ENCODE data around the gene FCER2. TPM values are rescaled to one million over a fixed set of nuclear protein-coding genes. Genes with fewer than 3 reads are reported as not detected.
"Not testable (repeated sequence)": the region's sequence is repeated elsewhere in the genome, so short reads cannot be mapped to it uniquely, and the experiment has no call there.

Gene FCER2
- total RNA-seq, 1 experiment from 2014 or later: not detected

DNA sequence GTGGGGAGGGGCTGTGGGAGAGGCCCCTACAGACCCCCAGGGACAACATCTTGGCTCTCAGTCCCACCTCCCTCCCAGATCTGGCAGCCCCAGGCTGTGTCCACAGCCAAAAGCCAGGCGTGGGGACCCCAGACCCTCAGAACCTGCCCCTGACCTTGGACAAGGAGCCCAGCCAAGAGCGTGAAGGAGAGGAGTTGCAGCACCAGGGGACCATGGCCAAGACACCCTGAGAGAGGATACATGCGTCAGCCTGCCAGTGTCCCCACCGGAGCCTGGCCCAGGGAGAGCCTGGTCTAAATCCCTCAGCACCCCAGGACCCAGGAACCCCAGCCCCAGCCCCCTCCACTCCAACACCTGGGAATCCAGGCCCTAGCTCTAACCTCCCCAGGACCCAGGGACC lies 44.4 kb upstream of the FCER2 start:
- H4K5ac ChIP-seq (ENCODE audit: insufficient read length, low read depth, low read length); H3K9me3 Mint-ChIP-seq: not testable (repeated sequence)
- peaks cover 27% of the 10 kb centered on the region for H3K27me3 Mint-ChIP-seq (ENCODE audit: low read depth)

More for the DNA sequence above, 44.4 kb upstream of the FCER2 start:
- not testable (repeated sequence) for H3K9me3 ChIP-seq (ENCODE audit: control insufficient read depth, low read depth, low read length); H3K4me1 ChIP-seq (ENCODE audit: insufficient read depth, low read length); H4K8ac ChIP-seq (replicated peaks; ENCODE audit: insufficient read length, low read depth, low read length); H2BK5ac ChIP-seq (ENCODE audit: insufficient read length, low read length); H3K9ac ChIP-seq (ENCODE audit: extremely low read depth, insufficient read length, low read length); H2BK120ac ChIP-seq (ENCODE audit: low read depth, low read length, poor library complexity, severe bottlenecking); H3K27ac Mint-ChIP-seq; H3K79me1 ChIP-seq (ENCODE audit: insufficient read depth, low read depth, low read length, poor library complexity, severe bottlenecking); H2BK15ac ChIP-seq (ENCODE audit: low read depth, low read length); H3K4me3 Mint-ChIP-seq; H3K27me3 ChIP-seq (ENCODE audit: insufficient read depth, low read length); DNase-seq; H4K91ac ChIP-seq (ENCODE audit: insufficient read length, low read depth, low read length); H3K56ac ChIP-seq (ENCODE audit: insufficient read length, low read depth, low read length); H3K36me3 Mint-ChIP-seq (ENCODE audit: insufficient read depth in 1 of 3, low read depth in 3 of 3); H2AFZ ChIP-seq (ENCODE audit: low read length); H2AK5ac ChIP-seq (ENCODE audit: insufficient read length, low read length); H3K27ac ChIP-seq (ENCODE audit: insufficient read length, low read depth, low read length); H3K18ac ChIP-seq (ENCODE audit: insufficient read length, low read depth, low read length); H3K23ac ChIP-seq (ENCODE audit: insufficient read length, low read depth, low read length); H3K23me2 ChIP-seq (ENCODE audit: insufficient read length, low read depth, low read length, poor library complexity, severe bottlenecking); H3K4me2 ChIP-seq (ENCODE audit: insufficient read depth, insufficient read length, low read length); H3K79me2 ChIP-seq (ENCODE audit: insufficient read depth, low read length); H3T11ph ChIP-seq (ENCODE audit: low read length); H3K14ac ChIP-seq (ENCODE audit: insufficient read depth, low read length); H2BK20ac ChIP-seq (ENCODE audit: low read depth, low read length, poor library complexity, severe bottlenecking); H3K4ac ChIP-seq (ENCODE audit: low read depth, low read length); H4K20me1 ChIP-seq (ENCODE audit: control insufficient read depth, insufficient read depth, insufficient read length); H2BK12ac ChIP-seq (ENCODE audit: insufficient read length, low read depth, low read length)
- no CpG with 5 or more reads among the region's 4 CpGs for WGBS (ENCODE audit: extremely low coverage, insufficient read length, low lambda C conversion rate)
- H3K4me1 Mint-ChIP-seq: peaks cover 25 to 37% of the 10 kb centered on the region in 2 experiments
